ENCODE data around the gene FFAR3. TPM values are rescaled to one million over a fixed set of nuclear protein-coding genes. Genes with fewer than 3 reads are reported as not detected.
"Not testable (repeated sequence)": the region's sequence is repeated elsewhere in the genome, so short reads cannot be mapped to it uniquely, and the experiment has no call there.

The FFAR3 gene
- total RNA-seq, 1 experiment from 2014 or later, result not detected

- no peaks in the 10 kb centered on the region for H3K9me2 ChIP-seq (replicated peaks; ENCODE audit: insufficient read depth, low read length)
- no peaks in the 10 kb centered on the region for H3K27me3 ChIP-seq (ENCODE audit: low read length)
- H3K4me1 ChIP-seq (ENCODE audit: low read length), result peaks cover 4% of the 10 kb centered on the region; the same call in 1 of the 2 replicates
- H3K27ac ChIP-seq (ENCODE audit: low read length), result no peak overlapping the region
- DNase-seq, result no peak
- no peak overlapping the region for H3K9ac ChIP-seq (ENCODE audit: low read length)
- H3K4me2 ChIP-seq (ENCODE audit: low read depth, low read length, poor library complexity, severe bottlenecking), result no peak overlapping the region
- no peaks in the 10 kb centered on the region for H3K79me2 ChIP-seq (ENCODE audit: low read length)
- H3K36me3 ChIP-seq (ENCODE audit: insufficient read depth, low read length), result no peaks in the 10 kb centered on the region
- H2AFZ ChIP-seq (ENCODE audit: low read length), result no peak overlapping the region
- H3K9me3 ChIP-seq (ENCODE audit: low read length), result no peaks in the 10 kb centered on the region
- no peak overlapping the region for H3K4me3 ChIP-seq (ENCODE audit: low read length)
- H4K20me1 ChIP-seq (ENCODE audit: insufficient read depth, low read depth, low read length), result no peaks in the 10 kb centered on the region
These were observed 42.5 kb downstream of the FFAR3 start for GRCh38 chr19:35400773-35401100.

GRCh38 chr19:35401416-35401815 is 43.2 kb downstream of the FFAR3 start:
- not testable (repeated sequence) for H3K9ac ChIP-seq (ENCODE audit: low read length); H3K36me3 ChIP-seq (ENCODE audit: insufficient read depth, low read length); H3K9me3 ChIP-seq (ENCODE audit: low read length); H3K27me3 ChIP-seq (ENCODE audit: low read length); H3K4me1 ChIP-seq (ENCODE audit: low read length); DNase-seq; H3K4me3 ChIP-seq (ENCODE audit: low read length); H3K79me2 ChIP-seq (ENCODE audit: low read length); H4K20me1 ChIP-seq (ENCODE audit: insufficient read depth, low read depth, low read length); H3K9me2 ChIP-seq (replicated peaks; ENCODE audit: insufficient read depth, low read length); H2AFZ ChIP-seq (ENCODE audit: low read length); H3K4me2 ChIP-seq (ENCODE audit: low read depth, low read length, poor library complexity, severe bottlenecking); H3K27ac ChIP-seq (ENCODE audit: low read length)

- Histone ChIP-seq H3K27ac (ENCODE audit: low read length) (no peak overlapping the region), H3K36me3 (ENCODE audit: insufficient read depth, low read length) (no peaks in the 10 kb centered on the region), H3K4me1 (ENCODE audit: low read length) (peaks cover 4% of the 10 kb centered on the region; the same call in 1 of the 2 replicates), H3K4me3 (ENCODE audit: low read length) (no peak overlapping the region), H4K20me1 (ENCODE audit: insufficient read depth, low read depth, low read length) (no peaks in the 10 kb centered on the region), H3K79me2 (ENCODE audit: low read length) (no peaks in the 10 kb centered on the region), H2AFZ (ENCODE audit: low read length) (no peak overlapping the region), H3K9me3 (ENCODE audit: low read length) (no peaks in the 10 kb centered on the region), H3K9me2 (replicated peaks; ENCODE audit: insufficient read depth, low read length) (no peaks in the 10 kb centered on the region), H3K27me3 (ENCODE audit: low read length) (no peaks in the 10 kb centered on the region), H3K9ac (ENCODE audit: low read length) (no peak overlapping the region), H3K4me2 (ENCODE audit: low read depth, low read length, poor library complexity, severe bottlenecking) (no peak overlapping the region)
- DNase-seq, result no peak
These were observed 45.0 kb downstream of the FFAR3 start for GRCh38 chr19:35403116-35403760.

- peaks cover 4% of the 10 kb centered on the region; the same call in 1 of the 2 replicates for H3K4me1 ChIP-seq (ENCODE audit: low read length)
- H3K27me3 ChIP-seq (ENCODE audit: low read length), result no peaks in the 10 kb centered on the region
- no peak overlapping the region for H3K27ac ChIP-seq (ENCODE audit: low read length)
- H3K9me2 ChIP-seq (replicated peaks; ENCODE audit: insufficient read depth, low read length), result no peaks in the 10 kb centered on the region
- H3K36me3 ChIP-seq (ENCODE audit: insufficient read depth, low read length), result no peaks in the 10 kb centered on the region
- no peak overlapping the region for H3K4me2 ChIP-seq (ENCODE audit: low read depth, low read length, poor library complexity, severe bottlenecking)
- H3K4me3 ChIP-seq (ENCODE audit: low read length), result no peak overlapping the region
- no peaks in the 10 kb centered on the region for H3K9me3 ChIP-seq (ENCODE audit: low read length)
- no peaks in the 10 kb centered on the region for H3K79me2 ChIP-seq (ENCODE audit: low read length)
- no peaks in the 10 kb centered on the region for H4K20me1 ChIP-seq (ENCODE audit: insufficient read depth, low read depth, low read length)
- no peak overlapping the region for H2AFZ ChIP-seq (ENCODE audit: low read length)
- no peak for DNase-seq
- no peak overlapping the region for H3K9ac ChIP-seq (ENCODE audit: low read length)
These were observed 46.8 kb downstream of the FFAR3 start for GRCh38 chr19:35404879-35405622.

GRCh38 chr19:35407619-35408018 is 49.4 kb downstream of the FFAR3 start:
- H3K9ac ChIP-seq (ENCODE audit: low read length), result no peak overlapping the region
- H3K9me2 ChIP-seq (replicated peaks; ENCODE audit: insufficient read depth, low read length), result no peaks in the 10 kb centered on the region
- no peaks in the 10 kb centered on the region for H3K4me1 ChIP-seq (ENCODE audit: low read length)
- H2AFZ ChIP-seq (ENCODE audit: low read length), result no peak overlapping the region
- H3K9me3 ChIP-seq (ENCODE audit: low read length), result no peaks in the 10 kb centered on the region
- H4K20me1 ChIP-seq (ENCODE audit: insufficient read depth, low read depth, low read length), result no peaks in the 10 kb centered on the region
- H3K79me2 ChIP-seq (ENCODE audit: low read length), result no peaks in the 10 kb centered on the region
- no peaks in the 10 kb centered on the region for H3K36me3 ChIP-seq (ENCODE audit: insufficient read depth, low read length)
- DNase-seq, result no peak
- H3K4me3 ChIP-seq (ENCODE audit: low read length), result no peak overlapping the region
- H3K4me2 ChIP-seq (ENCODE audit: low read depth, low read length, poor library complexity, severe bottlenecking), result no peak overlapping the region
- H3K27me3 ChIP-seq (ENCODE audit: low read length), result no peaks in the 10 kb centered on the region
- no peak overlapping the region for H3K27ac ChIP-seq (ENCODE audit: low read length)

GRCh38 chr19:35408284-35409171 is 50.3 kb downstream of the FFAR3 start:
- no peak for DNase-seq
- no peaks in the 10 kb centered on the region for H3K36me3 ChIP-seq (ENCODE audit: insufficient read depth, low read length)
- no peaks in the 10 kb centered on the region for H3K4me1 ChIP-seq (ENCODE audit: low read length)
- no peaks in the 10 kb centered on the region for H3K27me3 ChIP-seq (ENCODE audit: low read length)
- no peak overlapping the region for H3K27ac ChIP-seq (ENCODE audit: low read length)
- H3K79me2 ChIP-seq (ENCODE audit: low read length), result no peaks in the 10 kb centered on the region
- no peak overlapping the region for H2AFZ ChIP-seq (ENCODE audit: low read length)
- H4K20me1 ChIP-seq (ENCODE audit: insufficient read depth, low read depth, low read length), result no peaks in the 10 kb centered on the region
- H3K9me3 ChIP-seq (ENCODE audit: low read length), result no peaks in the 10 kb centered on the region
- H3K4me3 ChIP-seq (ENCODE audit: low read length), result no peak overlapping the region
- no peaks in the 10 kb centered on the region for H3K9me2 ChIP-seq (replicated peaks; ENCODE audit: insufficient read depth, low read length)
- H3K4me2 ChIP-seq (ENCODE audit: low read depth, low read length, poor library complexity, severe bottlenecking), result no peak overlapping the region
- no peak overlapping the region for H3K9ac ChIP-seq (ENCODE audit: low read length)

DNA sequence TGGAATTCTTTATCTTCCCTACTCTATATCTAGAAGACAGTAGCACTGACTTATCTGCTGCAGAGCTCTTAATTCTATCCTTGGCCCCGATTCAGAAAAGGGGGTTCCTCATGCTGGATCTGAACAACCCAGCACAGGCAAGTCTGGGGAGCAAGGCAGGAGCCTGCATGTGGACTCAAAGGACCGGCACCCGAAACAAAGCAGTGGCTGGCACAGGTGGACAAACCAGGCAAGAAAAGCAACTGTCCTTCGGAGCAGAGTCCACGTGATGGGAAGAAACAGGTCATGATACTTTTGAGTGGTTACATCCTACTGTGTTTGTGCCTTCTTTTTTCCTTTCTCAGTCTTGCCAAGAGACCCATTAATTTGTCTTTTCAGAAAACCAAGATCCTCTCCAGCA is 50.9 kb downstream of the FFAR3 start:
- DNase-seq, result no peak
- Histone ChIP-seq H3K79me2 (ENCODE audit: low read length) (no peaks in the 10 kb centered on the region), H3K9ac (ENCODE audit: low read length) (no peak overlapping the region), H4K20me1 (ENCODE audit: insufficient read depth, low read depth, low read length) (no peaks in the 10 kb centered on the region), H3K36me3 (ENCODE audit: insufficient read depth, low read length) (no peaks in the 10 kb centered on the region), H2AFZ (ENCODE audit: low read length) (no peak overlapping the region), H3K9me3 (ENCODE audit: low read length) (no peaks in the 10 kb centered on the region), H3K9me2 (replicated peaks; ENCODE audit: insufficient read depth, low read length) (no peaks in the 10 kb centered on the region), H3K4me1 (ENCODE audit: low read length) (no peaks in the 10 kb centered on the region), H3K4me3 (ENCODE audit: low read length) (no peak overlapping the region), H3K27me3 (ENCODE audit: low read length) (no peaks in the 10 kb centered on the region), H3K4me2 (ENCODE audit: low read depth, low read length, poor library complexity, severe bottlenecking) (no peak overlapping the region), H3K27ac (ENCODE audit: low read length) (no peak overlapping the region)

Measured in Karpas-422 (cell line).